CD8-positive, alpha-beta memory T cell (primary cell): ENCODE data around the gene ETV6. TPM values are rescaled to one million over a fixed set of nuclear protein-coding genes. Genes with fewer than 3 reads are reported as not detected.
"Not testable (repeated sequence)": the region's sequence is repeated elsewhere in the genome, so short reads cannot be mapped to it uniquely, and the experiment has no call there.

Experiments used
- CTCF ChIA-PET: fragments of 350-600 bp; sonication (Branson Sonifier 250); formaldehyde crosslinking; loops from one replicate; lab custom pipeline; 2021; ENCODE audit warnings: antibody characterized with exemption; lab: Charles Lee
- POLR2A ChIA-PET: fragments of 350-600 bp; sonication (Branson Sonifier 250); formaldehyde crosslinking; loops from one replicate; lab custom pipeline; 2021; ENCODE audit warnings: antibody characterized with exemption; lab: Charles Lee
- DNase-seq, 5 donors: peaks; one replicate each; pipeline versions ENCODE4 v3.0.0 to v3.0.0-alpha.2; 2020 to 2022; ENCODE audit warnings: mixed read lengths in 1 of 5
- H3K27ac ChIP-seq: one replicate; pipeline ENCODE4 v1.7.0; 2013; ENCODE audit warnings: low read depth, mild to moderate bottlenecking, low read length, moderate library complexity
- H3K27me3 ChIP-seq: 2 replicates; pipeline ENCODE4 v1.7.0; 2013; ENCODE audit warnings: low read length, mild to moderate bottlenecking; ENCODE audit not compliant: insufficient read depth, poor library complexity, severe bottlenecking
- H3K36me3 ChIP-seq: 2 replicates; pipeline ENCODE4 v1.7.0; 2013; ENCODE audit warnings: mild to moderate bottlenecking, low read length, moderate library complexity; ENCODE audit not compliant: insufficient read depth
- H3K4me1 ChIP-seq: 2 replicates; pipeline ENCODE4 v1.7.0; 2013; ENCODE audit warnings: mild to moderate bottlenecking, low read length, moderate library complexity; ENCODE audit not compliant: insufficient read depth
- H3K4me3 ChIP-seq: 2 replicates; pipeline ENCODE4 v1.7.0; 2013; ENCODE audit warnings: mild to moderate bottlenecking, low read length
- H3K9me3 ChIP-seq: 2 replicates; pipeline ENCODE4 v1.7.0; 2013; ENCODE audit warnings: mild to moderate bottlenecking, low read length
- H3K27ac Mint-ChIP-seq, 8 donors: one replicate each; pipeline ENCODE4 v1.8.0; 2020 to 2021; ENCODE audit warnings: mixed read lengths in 8 of 8, mild to moderate bottlenecking in 6 of 8, inconsistent platforms in 3 of 8, moderate library complexity in 3 of 8
- H3K27me3 Mint-ChIP-seq, 2 donors: one replicate each; pipeline ENCODE4 v1.8.0; 2020 to 2021; ENCODE audit warnings: mixed read lengths in 2 of 2, mild to moderate bottlenecking in 1 of 2, moderate library complexity in 1 of 2
- H3K36me3 Mint-ChIP-seq, 3 donors: one replicate each; pipeline ENCODE4 v1.8.0; 2020 to 2021; ENCODE audit warnings: mixed read lengths in 3 of 3, inconsistent platforms in 1 of 3, mild to moderate bottlenecking in 1 of 3
- H3K4me1 Mint-ChIP-seq, 3 donors: one replicate each; pipeline ENCODE4 v1.8.0; 2020 to 2021; ENCODE audit warnings: mixed read lengths in 3 of 3, inconsistent platforms in 1 of 3, mild to moderate bottlenecking in 1 of 3
- H3K4me3 Mint-ChIP-seq, 7 donors: one replicate each; pipeline ENCODE4 v1.8.0; 2020 to 2021; ENCODE audit warnings: mixed read lengths in 7 of 7, mild to moderate bottlenecking in 6 of 7, moderate library complexity in 4 of 7, inconsistent platforms in 2 of 7
- H3K9me3 Mint-ChIP-seq, 5 donors: one replicate each; pipeline ENCODE4 v1.8.0; 2020 to 2022; ENCODE audit warnings: mixed read lengths in 5 of 5, mild to moderate bottlenecking in 3 of 5, moderate library complexity in 2 of 5, inconsistent platforms in 1 of 5
- polyA plus RNA-seq: library from polyadenylated mRNA; unstranded; fragments of 300-500 nt; fragmentation: Illumina TruSeq; gene quantifications from one replicate; pipeline ENCODE4 v1.2.3, GENCODE V29; 2021
- total RNA-seq, 2 experiments: library from RNA; stranded (reverse); gene quantifications; one replicate each; pipeline ENCODE4 v1.2.3, GENCODE V29; 2021

ETV6 gene
- total and polyA plus RNA-seq, 3 experiments from 2014 or later = 6.0 to 51.5 (median 49.3) TPM

GRCh38 chr12:11902525-11902875, 253.0 kb downstream of the ETV6 start:
- no peak overlapping the region for H3K4me3 ChIP-seq
- ChIA-PET POLR2A (no interaction called here), CTCF (no interaction called here)
- Mint-ChIP-seq H3K27me3 (peaks cover 2 to 6% of the 10 kb centered on the region in 2 donors), H3K36me3 (peaks cover 0 to 5% (median 3%) of the 10 kb centered on the region in 3 donors), H3K4me1 (peaks cover 11 to 34% (median 21%) of the 10 kb centered on the region in 3 donors), H3K9me3 (peaks cover 3 to 11% (median 5%) of the 10 kb centered on the region in 5 donors), H3K27ac (peak overlapping the region in 2 of 8 donors; percentile 29 to 64), H3K4me3 (peak overlapping the region in 2 of 7 donors; percentile 33 to 36)
- H3K4me1 ChIP-seq = peaks cover 12% of the 10 kb centered on the region
- no peak overlapping the region for H3K27ac ChIP-seq
- DNase-seq = no peak
- H3K9me3 ChIP-seq = no peaks in the 10 kb centered on the region
- H3K36me3 ChIP-seq = no peaks in the 10 kb centered on the region
- no peaks in the 10 kb centered on the region for H3K27me3 ChIP-seq

GRCh38 chr12:11904124-11904523, 254.7 kb downstream of the ETV6 start:
- Mint-ChIP-seq H3K27me3 (peaks cover 2 to 14% of the 10 kb centered on the region in 2 donors), H3K36me3 (peaks cover 0 to 17% (median 3%) of the 10 kb centered on the region in 3 donors), H3K4me3 (no peak overlapping the region), H3K27ac (no peak overlapping the region), H3K4me1 (peaks cover 11 to 34% (median 21%) of the 10 kb centered on the region in 3 donors), H3K9me3 (peaks cover 8 to 20% (median 8%) of the 10 kb centered on the region in 5 donors)
- Histone ChIP-seq H3K27me3 (no peaks in the 10 kb centered on the region), H3K4me1 (peaks cover 12% of the 10 kb centered on the region), H3K27ac (no peak overlapping the region), H3K36me3 (no peaks in the 10 kb centered on the region), H3K9me3 (no peaks in the 10 kb centered on the region), H3K4me3 (no peak overlapping the region)
- POLR2A ChIA-PET = no interaction called here
- no peak for DNase-seq
- CTCF ChIA-PET = interaction anchor here (1.3 kb wide), 1 partner anchor 128 kb away, joined by 4 read pairs; no protein-coding TSS in a partner anchor

GRCh38 chr12:11905534-11905933, 256.1 kb downstream of the ETV6 start:
- peaks cover 8 to 23% (median 8%) of the 10 kb centered on the region in 5 donors for H3K9me3 Mint-ChIP-seq
- no peak for DNase-seq

GRCh38 chr12:11906286-11906935, 256.9 kb downstream of the ETV6 start:
- no peaks in the 10 kb centered on the region for H3K36me3 ChIP-seq
- no peak overlapping the region for H3K4me3 ChIP-seq
- Mint-ChIP-seq H3K27ac (peak overlapping the region in 1 of 8 donors; percentile 49), H3K9me3 (peaks cover 8 to 23% (median 8%) of the 10 kb centered on the region in 5 donors), H3K4me1 (peaks cover 11 to 32% (median 21%) of the 10 kb centered on the region in 3 donors), H3K4me3 (no peak overlapping the region), H3K27me3 (peaks cover 14% of the 10 kb centered on the region in 2 donors), H3K36me3 (peaks cover 0 to 23% (median 3%) of the 10 kb centered on the region in 3 donors)
- no peak overlapping the region for H3K27ac ChIP-seq
- CTCF ChIA-PET = no interaction called here
- POLR2A ChIA-PET = no interaction called here
- H3K4me1 ChIP-seq = peaks cover 12% of the 10 kb centered on the region
- H3K27me3 ChIP-seq = no peaks in the 10 kb centered on the region
- DNase-seq = no peak
- H3K9me3 ChIP-seq = no peaks in the 10 kb centered on the region

More at GRCh38 chr12:11905534-11905933, 256.1 kb downstream of the ETV6 start:
- no peaks in the 10 kb centered on the region for H3K9me3 ChIP-seq
- Mint-ChIP-seq H3K27ac (peak overlapping the region in 1 of 8 donors; percentile 75), H3K27me3 (peaks cover 14% of the 10 kb centered on the region in 2 donors), H3K4me1 (peaks cover 11 to 34% (median 21%) of the 10 kb centered on the region in 3 donors), H3K36me3 (peaks cover 0 to 22% (median 3%) of the 10 kb centered on the region in 3 donors), H3K4me3 (no peak overlapping the region)
- H3K4me1 ChIP-seq = peaks cover 12% of the 10 kb centered on the region
- H3K27me3 ChIP-seq = no peaks in the 10 kb centered on the region
- no peak overlapping the region for H3K4me3 ChIP-seq
- ChIA-PET CTCF (no interaction called here), POLR2A (no interaction called here)
- no peaks in the 10 kb centered on the region for H3K36me3 ChIP-seq
- H3K27ac ChIP-seq = no peak overlapping the region

GRCh38 chr12:11907625-11908024, 258.2 kb downstream of the ETV6 start:
- H3K36me3 Mint-ChIP-seq = peaks cover 0 to 28% (median 3%) of the 10 kb centered on the region in 3 donors
- POLR2A ChIA-PET = no interaction called here

GRCh38 chr12:11909406-11909805, 259.9 kb downstream of the ETV6 start:
- H3K36me3 ChIP-seq, H3K27me3 ChIP-seq, DNase-seq, H3K27ac ChIP-seq, H3K27ac Mint-ChIP-seq, H3K4me1 ChIP-seq, H3K4me3 Mint-ChIP-seq, H3K4me3 ChIP-seq, H3K9me3 ChIP-seq, CTCF ChIA-PET, POLR2A ChIA-PET: not testable (repeated sequence)
- H3K36me3 Mint-ChIP-seq = peaks cover 0 to 28% (median 3%) of the 10 kb centered on the region in 3 donors
- H3K4me1 Mint-ChIP-seq = peaks cover 8 to 16% (median 12%) of the 10 kb centered on the region in 3 donors
- peaks cover 8 to 12% of the 10 kb centered on the region in 2 donors for H3K27me3 Mint-ChIP-seq
- H3K9me3 Mint-ChIP-seq = peaks cover 8 to 28% (median 14%) of the 10 kb centered on the region in 5 donors

More at GRCh38 chr12:11907625-11908024, 258.2 kb downstream of the ETV6 start:
- Mint-ChIP-seq H3K27ac (no peak overlapping the region), H3K4me1 (peaks cover 11 to 21% (median 12%) of the 10 kb centered on the region in 3 donors), H3K9me3 (peaks cover 8 to 28% (median 14%) of the 10 kb centered on the region in 5 donors), H3K27me3 (peaks cover 14% of the 10 kb centered on the region in 2 donors), H3K4me3 (no peak overlapping the region)
- Histone ChIP-seq H3K36me3 (no peaks in the 10 kb centered on the region), H3K4me3 (no peak overlapping the region), H3K4me1 (peaks cover 8% of the 10 kb centered on the region), H3K9me3 (no peaks in the 10 kb centered on the region), H3K27ac (no peak overlapping the region), H3K27me3 (no peaks in the 10 kb centered on the region)
- CTCF ChIA-PET = no interaction called here
- DNase-seq = no peak

GRCh38 chr12:11916113-11916512, 266.6 kb downstream of the ETV6 start:
- Mint-ChIP-seq H3K27me3 (no peaks in the 10 kb centered on the region), H3K36me3 (peaks cover 0 to 5% (median 0%) of the 10 kb centered on the region in 3 donors), H3K27ac (no peak overlapping the region), H3K4me3 (no peak overlapping the region), H3K4me1 (no peaks in the 10 kb centered on the region), H3K9me3 (peaks cover 0 to 6% (median 4%) of the 10 kb centered on the region in 5 donors)
- POLR2A ChIA-PET = no interaction called here
- H3K36me3 ChIP-seq = no peaks in the 10 kb centered on the region
- H3K4me1 ChIP-seq = no peaks in the 10 kb centered on the region
- CTCF ChIA-PET = no interaction called here
- no peaks in the 10 kb centered on the region for H3K9me3 ChIP-seq
- no peak for DNase-seq
- H3K4me3 ChIP-seq = no peak overlapping the region
- no peak overlapping the region for H3K27ac ChIP-seq
- H3K27me3 ChIP-seq = no peaks in the 10 kb centered on the region

- ChIA-PET POLR2A (no interaction called here), CTCF (no interaction called here)
- Mint-ChIP-seq H3K4me1 (no peaks in the 10 kb centered on the region), H3K36me3 (peaks cover 0 to 3% (median 0%) of the 10 kb centered on the region in 3 donors), H3K9me3 (peaks cover 0 to 5% (median 1%) of the 10 kb centered on the region in 5 donors), H3K27ac (no peak overlapping the region), H3K27me3 (no peaks in the 10 kb centered on the region), H3K4me3 (no peak overlapping the region)
- Histone ChIP-seq H3K9me3 (no peaks in the 10 kb centered on the region), H3K4me3 (no peak overlapping the region), H3K27me3 (no peaks in the 10 kb centered on the region), H3K27ac (no peak overlapping the region), H3K4me1 (no peaks in the 10 kb centered on the region), H3K36me3 (no peaks in the 10 kb centered on the region)
- DNase-seq = no peak
Observed at GRCh38 chr12:11916771-11917170, 267.3 kb downstream of the ETV6 start.
